AG04449 (cell line): ENCODE measurements around the gene GALNT14.

Source experiments
- CTCF ChIA-PET: fragments of 350-600 bp; formaldehyde crosslinking; extraction: SDS; loops from one replicate; lab custom pipeline; 2021; ENCODE audit warnings: antibody characterized with exemption; lab: Yijun Ruan, JAX
- POLR2A ChIA-PET: fragments of 400-600, 350-600 bp; formaldehyde crosslinking; extraction: SDS; loops from one replicate; lab custom pipeline; 2020; ENCODE audit warnings: antibody characterized with exemption, inconsistent platforms; lab: Yijun Ruan, JAX
- DNase-seq: peaks from one replicate; pipeline ENCODE4 v3.0.0-alpha.2; 2010; ENCODE audit warnings: low read depth, low spot score
- H3K4me3 ChIP-seq: 2 replicates; pipeline ENCODE4 v1.5.1; 2011; ENCODE audit warnings: low read depth, mild to moderate bottlenecking, control low read depth, low read length
- TF ChIP-seq, protein P1 (sequence below): IDR thresholded peaks from one replicate; pipeline ENCODE4 v1.5.1; 2011; ENCODE audit warnings: mild to moderate bottlenecking, moderate library complexity, low read length, control low read depth, inconsistent platforms; ENCODE audit not compliant: insufficient read depth; ENCODE audit errors: missing control alignments

The GALNT14 gene

DNA sequence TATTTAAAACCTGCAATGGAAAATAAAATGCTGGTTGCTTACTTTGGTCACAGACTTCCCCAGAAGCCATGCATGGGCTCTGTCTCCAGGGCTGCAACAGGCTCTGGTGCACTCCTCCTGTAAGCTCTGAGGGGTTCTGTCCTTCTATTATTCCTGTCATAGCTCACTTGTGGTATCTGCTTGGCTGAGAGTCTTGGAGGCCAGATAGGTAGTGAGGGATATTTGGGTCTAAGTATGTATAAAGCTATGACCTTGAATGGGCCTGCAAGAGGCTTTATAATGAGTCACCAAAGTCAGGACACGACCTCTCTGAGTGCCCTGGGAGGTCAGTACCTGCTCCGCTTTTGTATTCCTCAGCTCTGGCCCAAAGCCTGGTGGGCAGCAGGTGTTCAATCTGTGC lies 189.4 kb downstream of the GALNT14 start:
- TF ChIP-seq, protein P1, sequence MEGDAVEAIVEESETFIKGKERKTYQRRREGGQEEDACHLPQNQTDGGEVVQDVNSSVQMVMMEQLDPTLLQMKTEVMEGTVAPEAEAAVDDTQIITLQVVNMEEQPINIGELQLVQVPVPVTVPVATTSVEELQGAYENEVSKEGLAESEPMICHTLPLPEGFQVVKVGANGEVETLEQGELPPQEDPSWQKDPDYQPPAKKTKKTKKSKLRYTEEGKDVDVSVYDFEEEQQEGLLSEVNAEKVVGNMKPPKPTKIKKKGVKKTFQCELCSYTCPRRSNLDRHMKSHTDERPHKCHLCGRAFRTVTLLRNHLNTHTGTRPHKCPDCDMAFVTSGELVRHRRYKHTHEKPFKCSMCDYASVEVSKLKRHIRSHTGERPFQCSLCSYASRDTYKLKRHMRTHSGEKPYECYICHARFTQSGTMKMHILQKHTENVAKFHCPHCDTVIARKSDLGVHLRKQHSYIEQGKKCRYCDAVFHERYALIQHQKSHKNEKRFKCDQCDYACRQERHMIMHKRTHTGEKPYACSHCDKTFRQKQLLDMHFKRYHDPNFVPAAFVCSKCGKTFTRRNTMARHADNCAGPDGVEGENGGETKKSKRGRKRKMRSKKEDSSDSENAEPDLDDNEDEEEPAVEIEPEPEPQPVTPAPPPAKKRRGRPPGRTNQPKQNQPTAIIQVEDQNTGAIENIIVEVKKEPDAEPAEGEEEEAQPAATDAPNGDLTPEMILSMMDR: no peak
- CTCF ChIA-PET: no interaction called here
- DNase-seq: no peak
- no peak overlapping the region for H3K4me3 ChIP-seq
- POLR2A ChIA-PET: no interaction called here

DNA sequence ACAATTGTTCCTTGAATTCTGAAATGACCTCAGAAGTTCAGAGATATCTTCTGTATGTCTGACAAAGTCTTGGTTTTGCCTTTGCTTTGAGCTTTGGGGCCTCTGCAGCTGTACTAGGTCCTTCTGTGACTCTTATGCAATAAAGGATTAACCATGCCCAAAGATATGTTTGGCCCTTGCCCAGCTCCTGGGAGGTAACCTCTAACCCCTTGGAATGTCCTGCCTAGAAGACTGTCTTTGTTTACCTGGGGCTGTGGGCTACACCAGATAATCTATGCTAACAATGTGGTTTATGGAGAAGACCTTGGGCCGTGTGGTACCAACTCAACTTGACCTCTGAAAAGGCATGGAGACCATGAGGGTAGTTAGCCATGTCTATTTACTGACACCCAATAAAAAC lies 190.1 kb downstream of the GALNT14 start:
- CTCF ChIA-PET: no interaction called here
- no peak overlapping the region for H3K4me3 ChIP-seq
- TF ChIP-seq, protein P1: no peak
- POLR2A ChIA-PET: no interaction called here
- DNase-seq: no peak

DNA sequence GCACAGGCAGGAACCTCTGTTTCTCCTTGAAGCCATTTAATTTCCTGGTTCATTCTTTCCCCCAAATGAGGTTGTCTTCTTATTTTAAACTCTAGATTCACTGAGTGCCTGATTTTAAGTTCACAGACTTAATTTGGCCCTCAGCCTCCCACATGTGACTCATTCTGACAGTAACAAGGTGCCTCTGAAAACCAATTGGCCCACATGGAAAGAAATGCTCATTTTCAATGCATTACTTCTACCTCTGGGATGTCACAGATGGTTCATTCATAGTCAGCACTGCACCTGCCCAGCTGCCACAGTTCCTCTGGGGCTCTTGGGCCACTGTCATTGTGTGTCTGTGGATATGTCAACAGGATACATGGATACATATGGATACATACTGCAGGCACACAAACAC lies 190.6 kb downstream of the GALNT14 start:
- no peak overlapping the region for H3K4me3 ChIP-seq
- TF ChIP-seq, protein P1: no peak
- no peak for DNase-seq
- POLR2A ChIA-PET: no interaction called here
- CTCF ChIA-PET: no interaction called here

DNA sequence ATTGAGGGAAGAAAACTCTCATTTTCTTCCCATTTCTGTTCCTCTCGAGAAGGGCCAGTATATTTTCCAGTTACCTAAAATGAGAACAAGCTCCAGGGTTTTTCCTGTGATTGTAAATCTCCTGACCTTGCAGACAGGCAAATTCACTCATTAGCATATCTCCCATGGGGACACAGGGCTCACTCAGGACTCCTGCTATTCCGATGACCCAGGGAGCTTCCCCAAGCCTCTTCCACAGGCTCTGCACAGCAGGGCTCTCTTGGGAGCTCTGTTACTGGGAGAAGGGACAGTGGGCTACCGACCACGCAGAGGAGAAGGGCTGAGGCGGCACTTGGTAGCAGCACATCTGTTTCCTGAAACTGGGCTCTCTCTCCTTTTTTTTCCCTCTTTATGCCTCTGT lies 195.8 kb downstream of the GALNT14 start:
- CTCF ChIA-PET: no interaction called here
- no peak overlapping the region for H3K4me3 ChIP-seq
- POLR2A ChIA-PET: no interaction called here
- no peak for DNase-seq
- TF ChIP-seq, protein P1: no peak

DNA sequence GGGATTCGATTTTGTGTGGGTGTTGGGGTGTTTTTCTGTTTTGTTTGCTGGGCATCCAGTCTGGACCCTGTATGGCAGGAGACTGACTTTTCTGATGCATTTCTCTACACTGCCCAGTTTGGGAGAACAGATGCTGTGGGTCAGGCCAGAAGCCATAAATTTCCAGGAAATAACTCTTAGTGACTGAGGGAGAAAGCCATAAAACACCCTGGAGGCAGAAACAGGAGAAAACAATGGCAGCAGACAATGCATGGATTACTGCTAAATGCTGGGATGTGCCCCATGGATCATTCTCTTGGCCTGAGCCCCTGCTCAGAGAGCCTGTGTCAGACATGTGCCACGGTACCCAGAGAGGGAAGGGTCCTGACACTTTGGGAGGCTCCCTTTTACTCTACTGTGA lies 197.4 kb downstream of the GALNT14 start:
- CTCF ChIA-PET: no interaction called here
- no peak for DNase-seq
- TF ChIP-seq, protein P1: no peak
- POLR2A ChIA-PET: no interaction called here
- no peak overlapping the region for H3K4me3 ChIP-seq

DNA sequence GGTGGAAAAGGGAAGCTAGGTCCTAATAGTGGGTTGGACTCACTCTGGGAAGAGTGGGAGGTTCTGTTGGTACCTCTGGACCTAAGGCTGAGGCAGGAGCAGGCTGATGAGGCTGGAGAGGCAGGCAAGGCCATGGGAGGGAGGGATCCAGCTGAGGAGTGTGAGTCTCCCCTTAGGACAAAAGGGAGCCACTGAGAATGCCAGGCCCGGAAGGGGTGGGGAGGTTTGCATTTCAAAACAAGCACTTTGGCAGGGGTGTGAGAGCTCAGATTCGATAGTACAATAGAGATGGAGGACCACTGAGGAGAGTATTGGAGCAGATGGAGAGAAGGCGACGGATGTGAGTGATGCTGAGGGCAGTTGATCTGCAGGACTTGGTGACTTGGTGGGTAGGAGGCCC lies 198.9 kb downstream of the GALNT14 start:
- no peak overlapping the region for H3K4me3 ChIP-seq
- TF ChIP-seq, protein P1: no peak
- POLR2A ChIA-PET: no interaction called here
- no peak for DNase-seq
- CTCF ChIA-PET: no interaction called here

DNA sequence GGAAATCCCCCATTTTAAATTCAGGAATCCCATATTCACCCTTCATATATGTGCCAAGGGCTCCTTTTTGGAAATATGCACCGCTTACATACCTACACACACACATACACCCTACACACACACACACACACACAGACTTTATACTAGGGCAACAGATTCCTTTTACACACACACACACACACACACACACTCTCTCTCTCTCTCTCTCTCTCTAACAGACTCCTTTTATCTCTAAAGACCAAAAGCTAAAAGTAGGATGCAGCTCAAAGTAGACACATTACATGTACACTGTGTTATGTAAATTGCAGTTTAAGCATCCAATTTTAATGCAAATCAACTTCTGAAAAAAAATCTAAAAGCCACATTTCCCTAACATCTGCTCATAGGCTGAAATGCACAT lies 200.0 kb downstream of the GALNT14 start:
- POLR2A ChIA-PET: no interaction called here
- no peak overlapping the region for H3K4me3 ChIP-seq
- no peak for DNase-seq
- CTCF ChIA-PET: no interaction called here
- TF ChIP-seq, protein P1: no peak
